OCI-LY7 (cell line): ENCODE measurements around the gene PELI2. TPM values are rescaled to one million over a fixed set of nuclear protein-coding genes. Genes with fewer than 3 reads are reported as not detected.

ENCODE experiments used
- BruUV-seq: library from RNA; stranded (reverse); fragments of 400-500 nt; replicated peaks from 2 replicates; lab custom pipeline; 2021; lab: Mats Ljungman, UMichigan
- CTCF ChIA-PET: fragments of 300-600 bp; sonication (Branson Sonifier 250); formaldehyde crosslinking; loops from one replicate; lab custom pipeline; 2022; ENCODE audit warnings: antibody characterized with exemption; ENCODE audit not compliant: unreplicated experiment; lab: Charles Lee
- POLR2A ChIA-PET: fragments of 300-600 bp; sonication (Branson Sonifier 250); formaldehyde crosslinking; loops from one replicate; lab custom pipeline; 2022; ENCODE audit warnings: antibody characterized with exemption; lab: Charles Lee
- DNase-seq: peaks from one replicate; pipeline ENCODE4 v3.0.0-alpha.2; 2015; ENCODE audit warnings: low spot score
- H2AFZ ChIP-seq: fragments of 200-600 bp; sonication (generic), shearing (Covaris generic); 2 replicates; pipeline ENCODE4 v1.6.1; 2014; ENCODE audit warnings: mild to moderate bottlenecking, antibody characterized with exemption, low read length, moderate library complexity
- H3K27ac ChIP-seq: fragments of 200-600 bp; sonication (generic); 2 replicates; pipeline ENCODE4 v1.5.1; 2014; ENCODE audit warnings: mixed run types, low read depth, mild to moderate bottlenecking, moderate library complexity, low read length, inconsistent platforms; ENCODE audit not compliant: poor library complexity, severe bottlenecking
- H3K36me3 ChIP-seq: fragments of 200-600 bp; sonication (generic); 2 replicates; pipeline ENCODE4 v1.6.1; 2014; ENCODE audit warnings: mild to moderate bottlenecking, antibody characterized with exemption, low read length, moderate library complexity, mixed read lengths; ENCODE audit not compliant: insufficient read depth
- H3K4me1 ChIP-seq: fragments of 200-600 bp; sonication (generic); 2 replicates; pipeline ENCODE4 v1.5.1; 2014; ENCODE audit warnings: mild to moderate bottlenecking, low read length; ENCODE audit not compliant: insufficient read depth, poor library complexity, severe bottlenecking
- H3K4me2 ChIP-seq: fragments of 200-600 bp; sonication (generic); 2 replicates; pipeline ENCODE4 v1.6.1; 2014; ENCODE audit warnings: mild to moderate bottlenecking, low read length
- H3K4me3 ChIP-seq: fragments of 200-600 bp; sonication (generic); 2 replicates; pipeline ENCODE4 v1.5.1; 2014; ENCODE audit warnings: mild to moderate bottlenecking, low read depth, low read length; ENCODE audit not compliant: poor library complexity, severe bottlenecking
- H3K79me2 ChIP-seq: fragments of 200-600 bp; sonication (generic); 2 replicates; pipeline ENCODE4 v1.6.1; 2016; ENCODE audit warnings: low read depth, mild to moderate bottlenecking, low read length, moderate library complexity, mixed read lengths; ENCODE audit not compliant: insufficient read depth
- H3K9me2 ChIP-seq: fragments of 200-600 bp; sonication (generic); 2 replicates; pipeline ENCODE4 v1.6.1; 2016; ENCODE audit warnings: mild to moderate bottlenecking, low read length, mixed read lengths; ENCODE audit not compliant: insufficient read depth
- H3K9me3 ChIP-seq: fragments of 200-600 bp; sonication (generic); 2 replicates; pipeline ENCODE4 v1.6.1; 2014; ENCODE audit warnings: mild to moderate bottlenecking, mixed run types, low read length, mixed read lengths
- H4K20me1 ChIP-seq: fragments of 200-600 bp; sonication (generic); 2 replicates; pipeline ENCODE4 v1.6.1; 2014; ENCODE audit warnings: mild to moderate bottlenecking, antibody characterized with exemption, low read length, moderate library complexity, mixed read lengths; ENCODE audit not compliant: insufficient read depth
- CTCF ChIP-seq: fragments of 200-600 bp; sonication (generic); conservative IDR thresholded peaks from 2 replicates; pipeline ENCODE4 v1.5.1; 2014; ENCODE audit warnings: mild to moderate bottlenecking, antibody characterized with exemption, low read length, moderate library complexity, mixed read lengths
- EZH2phosphoT487 ChIP-seq: fragments of 200-600 bp; sonication (generic); IDR thresholded peaks from 2 replicates; pipeline ENCODE4 v1.6.1; 2018; ENCODE audit warnings: low read depth, borderline replicate concordance, mild to moderate bottlenecking, mixed run types, antibody characterized with exemption, low read length, moderate library complexity, mixed read lengths
- intact Hi-C: fragments of 100-400 bp; cut with micrococcal nuclease; formaldehyde crosslinking; loops from one replicate; pipeline ENCODE4 v1.10.0; 2022; ENCODE audit not compliant: unreplicated experiment
- total RNA-seq, 2 experiments: library from RNA; depleted of rRNA in 1 of 2; stranded (reverse); fragments of >200 nt in 1 of 2; shearing (Covaris generic) in 1 of 2; gene quantifications; 2 replicates each; pipeline ENCODE4 v1.2.3, GENCODE V29; 2014 to 2022

The PELI2 gene
- total RNA-seq, 2 experiments from 2014 or later = 2.8 to 3.8 TPM

DNA sequence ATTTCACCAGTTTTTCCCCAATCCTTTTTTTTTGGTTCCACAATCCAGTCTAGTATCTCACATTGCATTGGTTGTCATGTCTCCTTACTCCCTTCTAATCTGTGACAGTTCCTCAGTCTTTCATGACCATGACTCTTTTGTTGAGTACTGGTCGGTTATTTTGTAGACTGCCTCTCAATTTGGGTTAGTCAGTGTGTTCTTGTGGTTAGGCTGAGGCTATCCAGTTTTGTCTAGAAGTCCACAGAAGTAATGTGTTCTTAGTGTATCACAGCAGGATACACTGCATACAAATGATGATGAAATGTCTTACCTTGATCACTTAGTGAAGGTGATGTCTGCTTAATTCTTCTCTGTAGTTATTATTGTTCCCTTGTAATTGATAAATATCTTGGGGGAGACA is 24.8 kb downstream of the PELI2 start:
- Histone ChIP-seq H3K4me1 (no peaks in the 10 kb centered on the region), H3K9me3 (no peaks in the 10 kb centered on the region), H3K4me2 (no peak overlapping the region), H3K27ac (no peak overlapping the region), H2AFZ (no peak overlapping the region), H3K36me3 (no peaks in the 10 kb centered on the region), H3K9me2 (no peaks in the 10 kb centered on the region; the same call in 1 of the 2 replicates), H3K79me2 (no peaks in the 10 kb centered on the region), H3K4me3 (no peak overlapping the region), H4K20me1 (no peaks in the 10 kb centered on the region; the same call in 1 of the 2 replicates)
- TF ChIP-seq EZH2phosphoT487 (no peak), CTCF (no peak)
- ChIA-PET POLR2A (interaction anchor here (0.6 kb wide), 1 partner anchor 9 kb away, joined by 4 read pairs; no protein-coding TSS in a partner anchor), CTCF (no interaction called here)
- no peak for DNase-seq
- intact Hi-C loops = no loop called here
- BruUV-seq = no TSS peak

- TF ChIP-seq CTCF (no peak), EZH2phosphoT487 (no peak)
- H3K27ac ChIP-seq = no peak overlapping the region
- no peaks in the 10 kb centered on the region; the same call in 1 of the 2 replicates for H4K20me1 ChIP-seq
- intact Hi-C loops = no loop called here
- H3K36me3 ChIP-seq = no peaks in the 10 kb centered on the region
- BruUV-seq = no TSS peak
- no peaks in the 10 kb centered on the region for H3K4me1 ChIP-seq
- ChIA-PET POLR2A (no interaction called here), CTCF (no interaction called here)
- no peak overlapping the region for H2AFZ ChIP-seq
- H3K4me2 ChIP-seq = no peak overlapping the region
- H3K79me2 ChIP-seq = no peaks in the 10 kb centered on the region
- H3K4me3 ChIP-seq = no peak overlapping the region
- no peaks in the 10 kb centered on the region; the same call in 1 of the 2 replicates for H3K9me2 ChIP-seq
- no peak for DNase-seq
- no peaks in the 10 kb centered on the region for H3K9me3 ChIP-seq
Measured at GRCh38 chr14:56144176-56144575, 26.0 kb downstream of the PELI2 start.

- Histone ChIP-seq H3K4me2 (no peak overlapping the region), H2AFZ (no peak overlapping the region), H3K9me2 (no peaks in the 10 kb centered on the region; the same call in 1 of the 2 replicates), H3K79me2 (no peaks in the 10 kb centered on the region), H3K9me3 (no peaks in the 10 kb centered on the region), H4K20me1 (no peaks in the 10 kb centered on the region), H3K36me3 (no peaks in the 10 kb centered on the region), H3K27ac (no peak overlapping the region), H3K4me3 (no peak overlapping the region), H3K4me1 (no peaks in the 10 kb centered on the region)
- TF ChIP-seq EZH2phosphoT487 (no peak), CTCF (no peak)
- ChIA-PET POLR2A (no interaction called here), CTCF (no interaction called here)
- intact Hi-C loops = no loop called here
- no TSS peak for BruUV-seq
- no peak for DNase-seq
Measured at GRCh38 chr14:56145181-56145769, 27.1 kb downstream of the PELI2 start.
